AG09309 (cell line): Measurements from ENCODE around the gene CPM.

Source experiments
- DNase-seq: peaks from one replicate; pipeline ENCODE4 v3.0.0-alpha.2; 2010; ENCODE audit warnings: low read depth
- H3K4me3 ChIP-seq: 2 replicates; pipeline ENCODE4 v1.5.1; 2011; ENCODE audit warnings: mild to moderate bottlenecking, low read depth, low read length, moderate library complexity; ENCODE audit not compliant: control insufficient read depth
- TF ChIP-seq, protein P1 (sequence below): IDR thresholded peaks from 2 replicates; pipeline ENCODE4 v1.5.1; 2011; ENCODE audit warnings: mild to moderate bottlenecking, low read depth, low read length, inconsistent platforms; ENCODE audit not compliant: insufficient read depth, control insufficient read depth; ENCODE audit errors: missing control alignments

CPM gene

GRCh38 chr12:68855111-68855510 is 77.9 kb downstream of the CPM start:
- H3K4me3 ChIP-seq = no peak overlapping the region
- DNase-seq = no peak
- TF ChIP-seq, protein P1, sequence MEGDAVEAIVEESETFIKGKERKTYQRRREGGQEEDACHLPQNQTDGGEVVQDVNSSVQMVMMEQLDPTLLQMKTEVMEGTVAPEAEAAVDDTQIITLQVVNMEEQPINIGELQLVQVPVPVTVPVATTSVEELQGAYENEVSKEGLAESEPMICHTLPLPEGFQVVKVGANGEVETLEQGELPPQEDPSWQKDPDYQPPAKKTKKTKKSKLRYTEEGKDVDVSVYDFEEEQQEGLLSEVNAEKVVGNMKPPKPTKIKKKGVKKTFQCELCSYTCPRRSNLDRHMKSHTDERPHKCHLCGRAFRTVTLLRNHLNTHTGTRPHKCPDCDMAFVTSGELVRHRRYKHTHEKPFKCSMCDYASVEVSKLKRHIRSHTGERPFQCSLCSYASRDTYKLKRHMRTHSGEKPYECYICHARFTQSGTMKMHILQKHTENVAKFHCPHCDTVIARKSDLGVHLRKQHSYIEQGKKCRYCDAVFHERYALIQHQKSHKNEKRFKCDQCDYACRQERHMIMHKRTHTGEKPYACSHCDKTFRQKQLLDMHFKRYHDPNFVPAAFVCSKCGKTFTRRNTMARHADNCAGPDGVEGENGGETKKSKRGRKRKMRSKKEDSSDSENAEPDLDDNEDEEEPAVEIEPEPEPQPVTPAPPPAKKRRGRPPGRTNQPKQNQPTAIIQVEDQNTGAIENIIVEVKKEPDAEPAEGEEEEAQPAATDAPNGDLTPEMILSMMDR = no peak

- H3K4me3 ChIP-seq = no peak overlapping the region
- TF ChIP-seq, protein P1 = no peak
- no peak for DNase-seq
Measured at GRCh38 chr12:68854554-68854953, 78.4 kb downstream of the CPM start.

GRCh38 chr12:68854078-68854468 is 78.9 kb downstream of the CPM start:
- no peak overlapping the region for H3K4me3 ChIP-seq
- TF ChIP-seq, protein P1 = no peak
- no peak for DNase-seq

DNA sequence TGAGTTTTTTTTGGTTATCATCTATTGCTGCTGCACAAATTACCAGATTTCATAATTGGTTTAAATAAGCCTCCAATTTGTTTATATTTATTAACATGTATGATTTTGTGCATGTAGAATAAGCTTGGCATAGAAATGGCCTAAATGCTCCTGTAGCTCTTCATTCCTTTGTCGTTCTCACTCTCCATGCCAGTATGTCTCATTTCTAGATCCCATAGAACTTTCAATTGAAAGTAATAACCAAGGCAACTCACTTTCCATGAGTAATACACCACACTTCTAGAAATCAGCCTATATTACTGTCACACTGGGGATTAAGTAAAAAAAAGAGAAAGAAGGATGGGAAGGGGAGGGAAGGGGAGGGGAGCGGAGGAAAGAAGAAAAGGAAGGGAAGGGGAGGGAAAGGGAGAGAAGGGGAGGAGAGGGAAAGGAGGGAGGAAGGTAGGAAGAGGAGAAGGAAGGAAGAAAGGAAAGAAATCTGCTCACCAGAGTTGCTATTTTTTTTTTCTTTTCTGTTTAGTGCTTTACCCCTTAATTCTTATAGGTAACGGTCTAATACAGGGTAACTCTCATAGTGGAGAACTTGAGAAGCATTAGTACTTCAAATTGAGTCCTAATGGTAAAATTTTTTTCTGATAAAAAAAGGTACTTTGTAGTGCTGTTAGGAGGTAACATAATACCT is 79.4 kb downstream of the CPM start:
- no peak for DNase-seq
- TF ChIP-seq, protein P1 = no peak
- no peak overlapping the region for H3K4me3 ChIP-seq

GRCh38 chr12:68851592-68852306 is 81.2 kb downstream of the CPM start:
- DNase-seq = no peak
- no peak overlapping the region for H3K4me3 ChIP-seq
- TF ChIP-seq, protein P1 = no peak

GRCh38 chr12:68850390-68850789 is 82.6 kb downstream of the CPM start:
- H3K4me3 ChIP-seq = no peak overlapping the region
- TF ChIP-seq, protein P1 = no peak
- no peak for DNase-seq
